ENCODE results near the gene INSL6. TPM values are rescaled to one million over a fixed set of nuclear protein-coding genes. Genes with fewer than 3 reads are reported as not detected.

The INSL6 gene, protein sequence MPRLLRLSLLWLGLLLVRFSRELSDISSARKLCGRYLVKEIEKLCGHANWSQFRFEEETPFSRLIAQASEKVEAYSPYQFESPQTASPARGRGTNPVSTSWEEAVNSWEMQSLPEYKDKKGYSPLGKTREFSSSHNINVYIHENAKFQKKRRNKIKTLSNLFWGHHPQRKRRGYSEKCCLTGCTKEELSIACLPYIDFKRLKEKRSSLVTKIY
- not detected in 2 replicates for total RNA-seq

DNA sequence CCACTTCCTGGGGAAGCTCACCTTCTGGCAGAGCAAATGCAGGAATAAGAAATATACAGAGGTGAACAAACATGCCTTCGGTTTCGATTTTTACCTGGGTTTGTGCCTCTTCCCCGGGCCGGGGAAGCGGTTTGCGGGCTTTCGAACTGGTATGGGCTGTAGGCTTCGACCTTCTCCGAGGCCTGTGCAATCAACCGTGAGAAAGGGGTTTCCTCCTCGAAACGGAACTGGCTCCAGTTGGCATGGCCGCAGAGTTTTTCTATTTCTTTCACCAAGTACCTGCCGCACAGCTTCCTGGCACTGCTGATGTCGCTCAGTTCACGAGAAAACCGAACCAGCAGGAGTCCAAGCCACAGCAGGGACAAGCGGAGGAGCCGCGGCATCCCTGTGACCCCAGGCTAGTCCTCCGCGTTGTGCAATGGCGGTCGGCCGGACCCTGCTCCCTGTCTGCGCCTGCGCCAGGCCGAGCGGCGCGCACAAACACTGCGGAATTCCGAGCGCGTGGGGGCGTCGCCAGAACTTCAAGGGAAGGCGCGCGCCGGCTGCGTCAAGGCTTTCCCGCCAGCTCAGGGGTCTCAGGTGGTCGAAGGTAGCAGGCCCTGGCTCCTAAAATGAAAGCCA lies at the start of gene INSL6:
Gene INSL6, minus strand, starts transcription at position 420 of the 621 bp plus-strand sequence. Its CDS starts 37 bp downstream, at position 383.

DNA sequence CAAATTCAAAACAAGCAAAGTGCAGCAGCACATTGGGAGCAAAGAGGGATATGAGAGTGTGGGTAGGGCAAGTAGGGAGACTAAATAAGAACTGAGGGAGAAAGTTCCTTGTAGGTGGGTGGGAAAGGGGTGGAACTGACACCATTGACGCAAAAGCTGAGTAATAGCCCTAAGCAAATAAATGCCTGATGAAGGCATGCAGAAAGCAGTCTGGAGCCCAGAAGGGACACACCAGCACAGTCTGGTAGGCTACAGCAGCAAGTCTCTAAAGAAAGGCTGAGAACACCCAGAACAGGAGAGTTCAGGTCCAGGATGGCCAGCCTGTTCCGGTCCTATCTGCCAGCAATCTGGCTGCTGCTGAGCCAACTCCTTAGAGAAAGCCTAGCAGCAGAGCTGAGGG lies 45.8 kb upstream of the INSL6 start, which contains the start of gene INSL4:
Gene INSL4, plus strand, starts transcription at position 208 of the 400 bp plus-strand sequence. Its CDS starts 105 bp downstream, at position 313.

Other genes with a start within 250 kb of the INSL6 start
- 12.2 and 14.7 TPM in 2 replicates for gene JAK2, start 200.4 kb downstream of the INSL6 start, total RNA-seq
- not detected in 2 replicates for gene INSL4, start 45.8 kb upstream of the INSL6 start, total RNA-seq
- 0.25 and 0.33 TPM in 2 replicates for gene RLN2, start 119.1 kb upstream of the INSL6 start, total RNA-seq
- 0.22 TPM in 1 of 2 replicates, not detected in the other for gene RLN1, start 154.2 kb upstream of the INSL6 start, total RNA-seq